ENCODE results near the gene CDCA7. TPM values are rescaled to one million over a fixed set of nuclear protein-coding genes. Genes with fewer than 3 reads are reported as not detected.
A peak's percentile ranks its signal among the peaks of the same experiment; 100 is the strongest.

CDCA7 gene
- total and polyA plus RNA-seq, 2 of the 13 experiments (the other 11 are each of a cell fraction or from before 2014, with no cell fraction given): 46.2 to 57.8 TPM

- TF ChIP-seq HNRNPL (IDR thresholded peaks at IDR 0.05; ENCODE audit: low read depth, low read length) (peak; percentile 35; the same call in 1 of the 2 replicates), ZNF563 (CRISPR knock-in tag; IDR thresholded peaks at IDR 0.05) (no peak), ZSCAN22 (CRISPR knock-in tag; IDR thresholded peaks at IDR 0.05) (no peak), ZEB1 (IDR thresholded peaks at IDR 0.05; ENCODE audit: insufficient replicate concordance, low read depth) (peak; percentile 11), MYNN (CRISPR knock-in tag; IDR thresholded peaks at IDR 0.05; ENCODE audit: low read depth) (peak; percentile 44; the same call in 1 of the 2 replicates), ZNF550 (CRISPR knock-in tag; IDR thresholded peaks at IDR 0.05; ENCODE audit: borderline replicate concordance) (peak; percentile 34; the same call in 1 of the 2 replicates), HNRNPLL (IDR thresholded peaks at IDR 0.05; ENCODE audit: low read depth, low read length, poor library complexity, severe bottlenecking) (peak; percentile 93), NFKB2 (CRISPR knock-in tag; IDR thresholded peaks at IDR 0.05; ENCODE audit: borderline replicate concordance) (no peak; the same call in 1 of the 2 replicates), NPAS2 (CRISPR knock-in tag; IDR thresholded peaks at IDR 0.05; ENCODE audit: borderline replicate concordance) (no peak), ZNF615 (CRISPR knock-in tag; IDR thresholded peaks at IDR 0.05; ENCODE audit: borderline replicate concordance) (no peak), POGZ (CRISPR knock-in tag; IDR thresholded peaks at IDR 0.05) (peak; percentile 52; the same call in 1 of the 2 replicates), MBNL3 (CRISPR knock-in tag; conservative IDR thresholded peaks at IDR 0.05) (no peak), KDM3A (CRISPR knock-in tag; IDR thresholded peaks at IDR 0.05; ENCODE audit: low read depth) (no peak), CHD4 (IDR thresholded peaks at IDR 0.05; ENCODE audit: borderline replicate concordance, low read length) (no peak), ZNF138 (CRISPR knock-in tag; IDR thresholded peaks at IDR 0.05; ENCODE audit: low read depth) (no peak), ZNF251 (CRISPR knock-in tag; IDR thresholded peaks at IDR 0.05) (no peak), ELF1 (CRISPR knock-in tag; IDR thresholded peaks at IDR 0.05) (no peak), MBD4 (IDR thresholded peaks at IDR 0.05; ENCODE audit: borderline replicate concordance, low read length) (no peak), RXRB (CRISPR knock-in tag; IDR thresholded peaks at IDR 0.05; ENCODE audit: borderline replicate concordance) (no peak)
- TF ChIP-seq, protein P1, sequence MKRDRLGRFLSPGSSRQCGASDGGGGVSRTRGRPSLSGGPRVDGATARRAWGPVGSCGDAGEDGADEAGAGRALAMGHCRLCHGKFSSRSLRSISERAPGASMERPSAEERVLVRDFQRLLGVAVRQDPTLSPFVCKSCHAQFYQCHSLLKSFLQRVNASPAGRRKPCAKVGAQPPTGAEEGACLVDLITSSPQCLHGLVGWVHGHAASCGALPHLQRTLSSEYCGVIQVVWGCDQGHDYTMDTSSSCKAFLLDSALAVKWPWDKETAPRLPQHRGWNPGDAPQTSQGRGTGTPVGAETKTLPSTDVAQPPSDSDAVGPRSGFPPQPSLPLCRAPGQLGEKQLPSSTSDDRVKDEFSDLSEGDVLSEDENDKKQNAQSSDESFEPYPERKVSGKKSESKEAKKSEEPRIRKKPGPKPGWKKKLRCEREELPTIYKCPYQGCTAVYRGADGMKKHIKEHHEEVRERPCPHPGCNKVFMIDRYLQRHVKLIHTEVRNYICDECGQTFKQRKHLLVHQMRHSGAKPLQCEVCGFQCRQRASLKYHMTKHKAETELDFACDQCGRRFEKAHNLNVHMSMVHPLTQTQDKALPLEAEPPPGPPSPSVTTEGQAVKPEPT (CRISPR knock-in tag; IDR thresholded peaks at IDR 0.05; ENCODE audit: low read depth): no peak
- TF ChIP-seq, protein P2, sequence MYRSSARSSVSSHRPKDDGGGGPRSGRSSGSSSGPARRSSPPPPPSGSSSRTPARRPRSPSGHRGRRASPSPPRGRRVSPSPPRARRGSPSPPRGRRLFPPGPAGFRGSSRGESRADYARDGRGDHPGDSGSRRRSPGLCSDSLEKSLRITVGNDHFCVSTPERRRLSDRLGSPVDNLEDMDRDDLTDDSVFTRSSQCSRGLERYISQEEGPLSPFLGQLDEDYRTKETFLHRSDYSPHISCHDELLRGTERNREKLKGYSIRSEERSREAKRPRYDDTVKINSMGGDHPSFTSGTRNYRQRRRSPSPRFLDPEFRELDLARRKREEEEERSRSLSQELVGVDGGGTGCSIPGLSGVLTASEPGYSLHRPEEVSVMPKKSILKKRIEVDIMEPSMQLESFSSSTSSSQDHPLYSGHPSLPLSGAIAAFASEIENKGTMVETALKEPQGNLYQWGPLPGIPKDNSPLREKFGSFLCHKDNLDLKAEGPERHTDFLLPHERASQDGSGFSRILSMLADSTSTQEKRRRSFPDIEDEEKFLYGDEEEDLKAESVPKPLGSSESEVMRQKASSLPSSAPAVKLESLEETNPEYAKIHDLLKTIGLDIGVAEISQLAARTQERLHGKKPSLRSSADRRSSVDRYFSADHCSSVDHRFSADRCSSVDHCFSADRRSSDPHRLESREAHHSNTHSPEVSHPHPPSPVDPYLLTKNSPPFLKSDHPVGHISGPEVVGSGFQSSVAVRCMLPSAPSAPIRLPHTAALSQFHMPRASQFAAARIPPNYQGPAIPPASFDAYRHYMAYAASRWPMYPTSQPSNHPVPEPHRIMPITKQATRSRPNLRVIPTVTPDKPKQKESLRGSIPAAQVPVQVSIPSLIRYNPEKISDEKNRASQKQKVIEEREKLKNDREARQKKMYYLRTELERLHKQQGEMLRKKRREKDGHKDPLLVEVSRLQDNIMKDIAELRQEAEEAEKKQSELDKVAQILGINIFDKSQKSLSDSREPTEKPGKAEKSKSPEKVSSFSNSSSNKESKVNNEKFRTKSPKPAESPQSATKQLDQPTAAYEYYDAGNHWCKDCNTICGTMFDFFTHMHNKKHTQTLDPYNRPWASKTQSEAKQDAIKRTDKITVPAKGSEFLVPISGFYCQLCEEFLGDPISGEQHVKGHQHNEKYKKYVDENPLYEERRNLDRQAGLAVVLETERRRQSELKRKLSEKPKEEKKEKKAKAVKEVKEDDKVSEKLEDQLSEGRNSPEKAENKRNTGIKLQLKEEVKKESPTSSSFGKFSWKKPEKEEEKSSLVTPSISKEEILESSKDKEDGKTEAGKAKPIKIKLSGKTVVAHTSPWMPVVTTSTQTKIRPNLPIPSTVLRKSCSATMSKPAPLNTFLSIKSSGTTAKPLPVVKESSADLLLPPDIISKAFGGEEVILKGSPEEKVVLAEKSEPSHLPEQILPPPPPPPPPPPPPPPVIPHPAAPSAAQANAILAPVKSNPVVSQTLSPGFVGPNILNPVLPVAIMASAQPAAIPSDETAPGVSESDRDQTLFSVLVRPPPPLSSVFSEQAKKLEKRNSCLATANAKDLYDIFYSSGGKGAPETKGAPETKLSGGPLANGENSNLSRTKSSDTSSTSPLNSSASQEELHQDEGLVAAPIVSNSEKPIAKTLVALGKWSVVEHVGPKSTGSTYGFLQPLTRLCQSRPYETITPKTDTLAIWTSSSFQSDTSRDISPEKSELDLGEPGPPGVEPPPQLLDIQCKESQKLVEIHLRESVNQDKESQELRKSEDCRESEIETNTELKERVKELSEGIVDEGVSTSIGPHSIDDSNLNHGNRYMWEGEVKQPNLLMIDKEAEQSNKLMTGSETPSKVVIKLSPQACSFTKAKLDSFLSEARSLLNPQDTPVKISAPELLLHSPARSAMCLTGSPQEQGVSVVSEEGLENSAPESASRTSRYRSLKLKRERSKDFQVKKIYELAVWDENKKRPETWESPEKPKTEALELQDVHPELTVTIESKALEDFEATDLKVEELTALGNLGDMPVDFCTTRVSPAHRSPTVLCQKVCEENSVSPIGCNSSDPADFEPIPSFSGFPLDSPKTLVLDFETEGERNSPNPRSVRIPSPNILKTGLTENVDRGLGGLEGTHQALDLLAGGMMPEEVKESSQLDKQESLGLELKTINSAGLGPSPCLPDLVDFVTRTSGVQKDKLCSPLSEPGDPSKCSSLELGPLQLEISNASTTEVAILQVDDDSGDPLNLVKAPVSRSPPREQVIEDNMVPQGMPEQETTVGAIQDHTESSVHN (CRISPR knock-in tag; IDR thresholded peaks at IDR 0.05): 0 out of 2 replicates have a peak, but pooled peaks have one; percentile 6
These were observed 627 bp downstream of the CDCA7 start (continued) for GRCh38 chr2:173355132-173355865.

Measured in HepG2 (cell line).